ENCODE results near the gene OR13J1.

DNA sequence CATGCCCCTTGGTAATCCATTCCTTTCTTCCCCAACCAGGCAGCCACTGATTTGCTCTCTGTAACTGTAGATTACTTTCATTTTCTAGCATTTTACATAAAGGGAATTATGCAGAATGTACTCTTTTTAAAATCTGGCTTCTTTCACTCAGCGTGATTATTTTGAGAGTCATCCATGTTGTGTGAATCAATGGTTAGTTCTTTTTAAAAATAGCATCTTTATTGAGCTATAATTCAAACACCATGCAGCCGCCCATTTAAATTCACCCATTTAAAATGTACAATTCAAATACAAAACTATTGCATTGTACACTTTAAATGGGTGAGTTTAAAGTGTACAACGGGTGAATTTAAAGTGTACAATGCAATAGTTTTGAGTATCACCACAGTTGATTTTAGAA, 2.3 kb upstream of the OR13J1 start:
- TF ChIP-seq POLR2A (IDR thresholded peaks at IDR 0.05; ENCODE audit: low read depth, low read length) = no peak
- TF ChIP-seq POLR2AphosphoS5 (IDR thresholded peaks at IDR 0.05; ENCODE audit: low read depth, low read length) = no peak
- TF ChIP-seq SPI1 (IDR thresholded peaks at IDR 0.05; ENCODE audit: low read depth, low read length) = no peak
- TF ChIP-seq POU2F2 (IDR thresholded peaks at IDR 0.05; ENCODE audit: low read depth, low read length) = no peak
